OCI-LY1 (cell line): ENCODE results near the gene LAMB2.

Experiments used
- CTCF ChIP-seq: fragments of 200-600 bp; sonication (generic), shearing (Covaris generic); IDR thresholded peaks from 2 replicates; pipeline ENCODE4 v1.5.1; 2017; ENCODE audit warnings: mild to moderate bottlenecking, antibody characterized with exemption, low read length, moderate library complexity, mixed read lengths
- EZH2 ChIP-seq: fragments of 200-600 bp; sonication (generic), shearing (Covaris generic); IDR thresholded peaks from 2 replicates; pipeline ENCODE4 v1.8.0; 2017; ENCODE audit warnings: borderline replicate concordance, mixed run types, mild to moderate bottlenecking, antibody characterized with exemption, low read length, moderate library complexity, mixed read lengths

DNA sequence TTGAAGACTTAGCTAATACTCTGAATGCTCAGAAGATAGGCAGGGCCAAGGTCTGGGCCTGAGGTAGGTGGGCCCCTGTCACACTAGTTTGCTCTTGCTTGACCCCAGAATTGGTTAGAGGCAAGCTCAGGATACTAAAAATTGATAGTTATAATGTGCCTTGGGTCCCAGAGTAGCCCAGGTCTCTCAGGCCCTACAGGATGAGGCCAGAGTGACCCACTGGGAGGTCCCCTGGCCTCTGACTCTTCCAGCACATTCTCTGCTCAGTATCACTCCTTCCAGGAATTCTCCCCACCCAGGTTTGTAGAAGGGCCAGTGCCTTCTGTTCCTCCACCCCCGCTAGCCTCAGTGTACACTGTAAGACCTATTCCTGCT lies 37.9 kb upstream of the LAMB2 start:
- TF ChIP-seq CTCF (no peak), EZH2 (no peak)
